Activated T-helper 17 cell treated with anti-CD3 and anti-CD28 coated beads, Interleukin-2, amount 50 U/mL, for 72 hours (primary cell): ENCODE measurements around the gene SORCS2. TPM values are rescaled to one million over a fixed set of nuclear protein-coding genes. Genes with fewer than 3 reads are reported as not detected.
A peak's percentile ranks its signal among the peaks of the same experiment; 100 is the strongest.

Experiments used
- ATAC-seq: fragments of 150-1000 bp; cut with Tn5 transposase; replicated peaks from 2 replicates; pipeline ENCODE4 v1.10.0; 2021; ENCODE audit warnings: mild to moderate bottlenecking, moderate library complexity
- H3K27ac Mint-ChIP-seq: one replicate; pipeline ENCODE4 v1.8.0; 2022; ENCODE audit warnings: mixed read lengths
- H3K27me3 Mint-ChIP-seq: one replicate; pipeline ENCODE4 v1.8.0; 2022; ENCODE audit warnings: mixed read lengths
- H3K36me3 Mint-ChIP-seq: one replicate; pipeline ENCODE4 v1.8.0; 2022; ENCODE audit warnings: low read depth, mild to moderate bottlenecking, mixed read lengths
- H3K4me1 Mint-ChIP-seq: one replicate; pipeline ENCODE4 v1.8.0; 2022; ENCODE audit warnings: mixed read lengths
- H3K4me3 Mint-ChIP-seq: one replicate; pipeline ENCODE4 v1.8.0; 2022; ENCODE audit warnings: mild to moderate bottlenecking, mixed read lengths
- H3K9me3 Mint-ChIP-seq: one replicate; pipeline ENCODE4 v1.8.0; 2022; ENCODE audit warnings: mixed read lengths
- total RNA-seq, 2 donors: library from RNA; stranded (reverse); gene quantifications; one replicate each; pipeline ENCODE4 v1.2.3, GENCODE V29; 2022

The SORCS2 gene
- total RNA-seq, 2 donors from 2014 or later: 0.04 to 0.26 TPM

- no peak overlapping the region for H3K4me3 Mint-ChIP-seq
- no peaks in the 10 kb centered on the region for H3K9me3 Mint-ChIP-seq
- H3K36me3 Mint-ChIP-seq: no peaks in the 10 kb centered on the region
- H3K27ac Mint-ChIP-seq: no peak overlapping the region
- no peak for ATAC-seq
- H3K4me1 Mint-ChIP-seq: no peaks in the 10 kb centered on the region
- peaks cover 11% of the 10 kb centered on the region for H3K27me3 Mint-ChIP-seq
These were observed 202.5 kb downstream of the SORCS2 start for GRCh38 chr4:7394681-7395451.

GRCh38 chr4:7395645-7396044, 203.3 kb downstream of the SORCS2 start:
- no peaks in the 10 kb centered on the region for H3K9me3 Mint-ChIP-seq
- no peaks in the 10 kb centered on the region for H3K36me3 Mint-ChIP-seq
- no peak overlapping the region for H3K27ac Mint-ChIP-seq
- peaks cover 15% of the 10 kb centered on the region for H3K27me3 Mint-ChIP-seq
- no peaks in the 10 kb centered on the region for H3K4me1 Mint-ChIP-seq
- ATAC-seq: no peak
- no peak overlapping the region for H3K4me3 Mint-ChIP-seq

GRCh38 chr4:7396186-7396910, 204.0 kb downstream of the SORCS2 start:
- ATAC-seq: no peak
- Mint-ChIP-seq H3K4me3 (no peak overlapping the region), H3K27ac (no peak overlapping the region), H3K36me3 (no peaks in the 10 kb centered on the region), H3K4me1 (no peaks in the 10 kb centered on the region), H3K27me3 (peaks cover 21% of the 10 kb centered on the region), H3K9me3 (no peaks in the 10 kb centered on the region)

GRCh38 chr4:7397206-7398103, 205.1 kb downstream of the SORCS2 start:
- Mint-ChIP-seq H3K4me3 (no peak overlapping the region), H3K9me3 (no peaks in the 10 kb centered on the region), H3K27ac (no peak overlapping the region), H3K36me3 (no peaks in the 10 kb centered on the region), H3K27me3 (peaks cover 21% of the 10 kb centered on the region), H3K4me1 (no peaks in the 10 kb centered on the region)
- no peak for ATAC-seq

GRCh38 chr4:7398104-7398423, 205.7 kb downstream of the SORCS2 start:
- H3K27me3 Mint-ChIP-seq: peaks cover 21% of the 10 kb centered on the region
- H3K9me3 Mint-ChIP-seq: no peaks in the 10 kb centered on the region
- H3K36me3 Mint-ChIP-seq: no peaks in the 10 kb centered on the region
- no peak for ATAC-seq
- H3K4me3 Mint-ChIP-seq: no peak overlapping the region
- H3K4me1 Mint-ChIP-seq: no peaks in the 10 kb centered on the region
- H3K27ac Mint-ChIP-seq: no peak overlapping the region

- H3K27ac Mint-ChIP-seq: no peak overlapping the region
- H3K9me3 Mint-ChIP-seq: no peaks in the 10 kb centered on the region
- no peak overlapping the region for H3K4me3 Mint-ChIP-seq
- H3K27me3 Mint-ChIP-seq: peaks cover 17% of the 10 kb centered on the region
- no peak for ATAC-seq
- no peaks in the 10 kb centered on the region for H3K36me3 Mint-ChIP-seq
- H3K4me1 Mint-ChIP-seq: no peaks in the 10 kb centered on the region
These were observed 206.6 kb downstream of the SORCS2 start for GRCh38 chr4:7398788-7399439.

GRCh38 chr4:7399440-7400234, 207.3 kb downstream of the SORCS2 start:
- no peaks in the 10 kb centered on the region for H3K4me1 Mint-ChIP-seq
- ATAC-seq: no peak
- no peaks in the 10 kb centered on the region for H3K36me3 Mint-ChIP-seq
- H3K9me3 Mint-ChIP-seq: no peaks in the 10 kb centered on the region
- H3K27me3 Mint-ChIP-seq: peaks cover 20% of the 10 kb centered on the region
- H3K27ac Mint-ChIP-seq: no peak overlapping the region
- no peak overlapping the region for H3K4me3 Mint-ChIP-seq

- ATAC-seq: no peak
- Mint-ChIP-seq H3K4me1 (no peaks in the 10 kb centered on the region), H3K27me3 (peaks cover 20% of the 10 kb centered on the region), H3K36me3 (no peaks in the 10 kb centered on the region), H3K27ac (no peak overlapping the region), H3K4me3 (no peak overlapping the region), H3K9me3 (no peaks in the 10 kb centered on the region)
These were observed 208.4 kb downstream of the SORCS2 start for GRCh38 chr4:7400671-7401298.

GRCh38 chr4:7402526-7402925, 210.2 kb downstream of the SORCS2 start:
- ATAC-seq: peak; percentile 12
- Mint-ChIP-seq H3K36me3 (no peaks in the 10 kb centered on the region), H3K27me3 (peaks cover 26% of the 10 kb centered on the region), H3K9me3 (peaks cover 4% of the 10 kb centered on the region), H3K27ac (no peak overlapping the region), H3K4me1 (no peaks in the 10 kb centered on the region), H3K4me3 (no peak overlapping the region)

- no peak overlapping the region for H3K27ac Mint-ChIP-seq
- H3K9me3 Mint-ChIP-seq: peaks cover 4% of the 10 kb centered on the region
- peaks cover 26% of the 10 kb centered on the region for H3K27me3 Mint-ChIP-seq
- H3K4me3 Mint-ChIP-seq: no peak overlapping the region
- H3K36me3 Mint-ChIP-seq: no peaks in the 10 kb centered on the region
- ATAC-seq: no peak
- H3K4me1 Mint-ChIP-seq: no peaks in the 10 kb centered on the region
These were observed 210.7 kb downstream of the SORCS2 start for GRCh38 chr4:7403001-7403400.

- H3K9me3 Mint-ChIP-seq: peaks cover 21% of the 10 kb centered on the region
These were observed 215.8 kb downstream of the SORCS2 start for GRCh38 chr4:7408166-7408565.

GRCh38 chr4:7410446-7410845, 218.1 kb downstream of the SORCS2 start:
- Mint-ChIP-seq H3K4me1 (no peaks in the 10 kb centered on the region), H3K4me3 (no peak overlapping the region), H3K27me3 (peaks cover 35% of the 10 kb centered on the region), H3K9me3 (peaks cover 21% of the 10 kb centered on the region), H3K27ac (no peak overlapping the region), H3K36me3 (no peaks in the 10 kb centered on the region)
- ATAC-seq: no peak

More at GRCh38 chr4:7408166-7408565, 215.8 kb downstream of the SORCS2 start:
- Mint-ChIP-seq H3K27me3 (peaks cover 29% of the 10 kb centered on the region), H3K4me1 (no peaks in the 10 kb centered on the region), H3K4me3 (no peak overlapping the region), H3K27ac (no peak overlapping the region), H3K36me3 (no peaks in the 10 kb centered on the region)
- ATAC-seq: no peak

GRCh38 chr4:7411491-7411890, 219.2 kb downstream of the SORCS2 start:
- no peak for ATAC-seq
- Mint-ChIP-seq H3K4me1 (no peaks in the 10 kb centered on the region), H3K27me3 (peaks cover 44% of the 10 kb centered on the region), H3K36me3 (no peaks in the 10 kb centered on the region), H3K4me3 (no peak overlapping the region), H3K27ac (no peak overlapping the region), H3K9me3 (peaks cover 22% of the 10 kb centered on the region)
